Measurements from ENCODE around the gene BCL2L2.

BCL2L2 gene

GRCh38 chr14:23299986-23300686 lies 6.5 kb upstream of the BCL2L2 start:
- no peak for DNase-seq

- peak in 1 of 2 donors; percentile 29 for DNase-seq
These were observed 5.9 kb upstream of the BCL2L2 start for GRCh38 chr14:23300687-23301223.

GRCh38 chr14:23301288-23301968 lies 5.2 kb upstream of the BCL2L2 start:
- peak; percentile 97 to 98 for DNase-seq

GRCh38 chr14:23301969-23302289 lies 4.7 kb upstream of the BCL2L2 start:
- DNase-seq, result no peak

- DNase-seq, result peak; percentile 51 to 75
These were observed 4.1 kb upstream of the BCL2L2 start, which contains the start of gene PPP1R3E for GRCh38 chr14:23302290-23303225. PPP1R3E (minus strand) TSS chr14:23302859; CDS start chr14:23302576, 283 bp downstream.

GRCh38 chr14:23307146-23307530 lies 505 bp downstream of the BCL2L2 start:
- DNase-seq, result no peak

- no peak for DNase-seq
These were observed 1.3 kb downstream of the BCL2L2 start for GRCh38 chr14:23307687-23308644.

GRCh38 chr14:23308721-23309445 lies 2.2 kb downstream of the BCL2L2 start:
- DNase-seq, result no peak

- no peak for DNase-seq
These were observed 3.9 kb downstream of the BCL2L2 start for GRCh38 chr14:23310546-23310945.

GRCh38 chr14:23316300-23316699 lies 9.7 kb downstream of the BCL2L2 start:
- no peak for DNase-seq

- DNase-seq, result no peak
These were observed 13.3 kb downstream of the BCL2L2 start for GRCh38 chr14:23319746-23320583.

- peak; percentile 99 to 100 for DNase-seq
These were observed 14.2 kb downstream of the BCL2L2 start, which contains the start of gene PABPN1 for GRCh38 chr14:23320584-23321571. PABPN1 (plus strand) TSS chr14:23321457; CDS start chr14:23321470, 13 bp downstream.

- no peak for DNase-seq
These were observed 15.2 kb downstream of the BCL2L2 start for GRCh38 chr14:23321572-23322547.

GRCh38 chr14:23322568-23323517 lies 16.2 kb downstream of the BCL2L2 start:
- DNase-seq, result no peak

- DNase-seq, result no peak
These were observed 17.3 kb downstream of the BCL2L2 start for GRCh38 chr14:23323838-23324454.

- no peak for DNase-seq
These were observed 17.8 kb downstream of the BCL2L2 start for GRCh38 chr14:23324455-23324846.
